Lower leg skin (tissue), 3 donors: ENCODE data around the gene DOCK3.

Source experiments
- CTCF ChIP-seq, 3 donors: fragments of 450-650 bp; IDR thresholded peaks; one replicate each; pipeline ENCODE4 v1.5.1; 2016; ENCODE audit warnings: antibody characterized with exemption in 3 of 3, mild to moderate bottlenecking in 3 of 3, moderate library complexity in 2 of 3
- POLR2A ChIP-seq, 2 donors: fragments of 450-650 bp; IDR thresholded peaks; one replicate each; pipeline ENCODE4 v1.6.1; 2016 to 2017; ENCODE audit warnings: antibody characterized with exemption in 2 of 2, mild to moderate bottlenecking in 1 of 2, moderate library complexity in 1 of 2

DNA sequence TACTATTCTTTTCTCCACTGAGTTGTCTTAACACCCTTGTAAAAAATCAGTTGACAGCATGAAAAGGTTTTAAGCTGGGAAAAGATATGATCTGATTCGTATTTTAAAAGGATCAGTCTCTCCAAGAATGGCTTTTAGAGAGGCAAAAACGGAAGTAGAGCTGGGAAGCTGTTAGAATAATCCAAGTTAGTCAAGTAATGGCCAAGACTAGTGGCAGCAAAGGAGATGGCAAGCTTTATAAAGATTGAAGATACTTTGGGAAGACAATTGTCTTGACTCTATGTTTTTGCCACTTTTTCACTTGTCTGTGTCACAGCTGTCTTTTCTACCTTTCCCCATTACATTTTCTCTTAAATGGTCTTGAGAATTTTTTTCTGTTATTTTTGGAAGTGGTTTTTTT, 466.8 kb downstream of the DOCK3 start:
- no peak for TF ChIP-seq POLR2A (IDR thresholded peaks at IDR 0.05)
- TF ChIP-seq CTCF (IDR thresholded peaks at IDR 0.05), result no peak
